ENCODE results near the gene MED27.

GRCh38 chr9:132127888-132128534, 48.3 kb upstream of the MED27 start:
- TF ChIP-seq POLR2AphosphoS5 (IDR thresholded peaks at IDR 0.05; ENCODE audit: low read depth, low read length) = no peak
- TF ChIP-seq POLR2A (IDR thresholded peaks at IDR 0.05; ENCODE audit: low read depth, low read length) = no peak

Measured in GM12892 (cell line).